Astrocyte (in vitro differentiated cells and primary cell): ENCODE measurements around the gene RAPSN. TPM values are rescaled to one million over a fixed set of nuclear protein-coding genes. Genes with fewer than 3 reads are reported as not detected.

ENCODE experiments used
- DNase-seq: peaks from one replicate; pipeline ENCODE4 v3.0.0-alpha.2; 2010; ENCODE audit warnings: low read depth
- FAIRE-seq: peaks from 2 replicates; lab custom pipeline; 2011; peaks lifted over from hg19 to GRCh38; lab: Jason Lieb, UNC
- H2AFZ ChIP-seq: 2 replicates; pipeline ENCODE4 v1.6.0; 2012; ENCODE audit warnings: low read depth, low read length, inconsistent platforms
- H3K27ac ChIP-seq: 2 replicates; pipeline ENCODE4 v1.5.1; 2011; ENCODE audit warnings: low read depth, low read length, inconsistent platforms
- H3K27me3 ChIP-seq: 2 replicates; pipeline ENCODE4 v1.6.0; 2011; ENCODE audit warnings: low read length, inconsistent platforms; ENCODE audit not compliant: insufficient read depth
- H3K36me3 ChIP-seq: 2 replicates; pipeline ENCODE4 v1.5.1; 2011; ENCODE audit warnings: low read length, inconsistent platforms; ENCODE audit not compliant: insufficient read depth
- H3K4me1 ChIP-seq: 2 replicates; pipeline ENCODE4 v1.5.1; 2011; ENCODE audit warnings: low read length, inconsistent platforms; ENCODE audit not compliant: insufficient read depth
- H3K4me2 ChIP-seq: 2 replicates; pipeline ENCODE4 v1.6.0; 2012; ENCODE audit warnings: low read length, inconsistent platforms
- H3K4me3 ChIP-seq: 2 replicates; pipeline ENCODE4 v1.5.1; 2011; ENCODE audit warnings: low read depth, mild to moderate bottlenecking, low read length, inconsistent platforms; ENCODE audit not compliant: insufficient read depth
- H3K79me2 ChIP-seq: 2 replicates; pipeline ENCODE4 v1.6.0; 2012; ENCODE audit warnings: mild to moderate bottlenecking, low read length, inconsistent platforms; ENCODE audit not compliant: insufficient read depth
- H3K9ac ChIP-seq: 2 replicates; pipeline ENCODE4 v1.6.0; 2012; ENCODE audit warnings: mild to moderate bottlenecking, low read length, inconsistent platforms
- H3K9me3 ChIP-seq: 2 replicates; pipeline ENCODE4 v1.5.1; 2012; ENCODE audit warnings: low read depth, mild to moderate bottlenecking, low read length, inconsistent platforms; ENCODE audit not compliant: insufficient read depth
- H4K20me1 ChIP-seq: 2 replicates; pipeline ENCODE4 v1.6.0; 2012; ENCODE audit warnings: low read length, inconsistent platforms; ENCODE audit not compliant: insufficient read depth
- H3K27ac Mint-ChIP-seq: one replicate; pipeline ENCODE4 v1.8.0; 2021; ENCODE audit warnings: mild to moderate bottlenecking, mixed read lengths; ENCODE audit not compliant: unreplicated experiment
- H3K27me3 Mint-ChIP-seq: one replicate; pipeline ENCODE4 v1.8.0; 2021; ENCODE audit warnings: low read depth, mixed read lengths; ENCODE audit not compliant: unreplicated experiment
- H3K36me3 Mint-ChIP-seq: one replicate; pipeline ENCODE4 v1.8.0; 2021; ENCODE audit warnings: low read depth, mixed read lengths; ENCODE audit not compliant: unreplicated experiment
- H3K4me1 Mint-ChIP-seq: one replicate; pipeline ENCODE4 v1.8.0; 2021; ENCODE audit warnings: low read depth, mixed read lengths; ENCODE audit not compliant: unreplicated experiment
- H3K4me3 Mint-ChIP-seq: one replicate; pipeline ENCODE4 v1.8.0; 2021; ENCODE audit warnings: mild to moderate bottlenecking, moderate library complexity, mixed read lengths; ENCODE audit not compliant: unreplicated experiment
- H3K9me3 Mint-ChIP-seq: one replicate; pipeline ENCODE4 v1.8.0; 2021; ENCODE audit warnings: mild to moderate bottlenecking, mixed read lengths; ENCODE audit not compliant: unreplicated experiment
- CTCF ChIP-seq: IDR thresholded peaks from 2 replicates; pipeline ENCODE4 v1.5.1; 2011; ENCODE audit warnings: low read depth, mild to moderate bottlenecking, inconsistent platforms, low read length, moderate library complexity; ENCODE audit not compliant: insufficient read depth
- EZH2 ChIP-seq: IDR thresholded peaks from 2 replicates; pipeline ENCODE4 v1.6.1; 2012; ENCODE audit warnings: mild to moderate bottlenecking, low read length, inconsistent platforms; ENCODE audit not compliant: insufficient read depth
- total RNA-seq: library from RNA; stranded (reverse); gene quantifications from 2 replicates; pipeline ENCODE4 v1.2.1, GENCODE V29; 2021

The RAPSN gene
- total RNA-seq, 1 donor from 2014 or later: 0.86 TPM

- no peaks in the 10 kb centered on the region for H3K9me3 Mint-ChIP-seq
- H3K4me3 ChIP-seq: no peak overlapping the region
- no peak overlapping the region for H2AFZ ChIP-seq
- peaks cover 77% of the 10 kb centered on the region for H4K20me1 ChIP-seq
- H3K27ac ChIP-seq: no peak overlapping the region
- no peaks in the 10 kb centered on the region for H3K27me3 Mint-ChIP-seq
- peaks cover 42% of the 10 kb centered on the region for H3K4me1 ChIP-seq
- peaks cover 3% of the 10 kb centered on the region for H3K36me3 ChIP-seq
- H3K79me2 ChIP-seq: peaks cover 58% of the 10 kb centered on the region
- H3K27me3 ChIP-seq: no peaks in the 10 kb centered on the region
- DNase-seq: peak; percentile 32
- H3K9ac ChIP-seq: no peak overlapping the region
- H3K4me2 ChIP-seq: no peak overlapping the region
- no peak overlapping the region for H3K4me3 Mint-ChIP-seq
- peaks cover 16% of the 10 kb centered on the region for H3K36me3 Mint-ChIP-seq
- TF ChIP-seq EZH2: no peak
- TF ChIP-seq CTCF: no peak
- FAIRE-seq: no peak
- H3K9me3 ChIP-seq: no peaks in the 10 kb centered on the region
- no peak overlapping the region for H3K27ac Mint-ChIP-seq
- H3K4me1 Mint-ChIP-seq: peaks cover 13% of the 10 kb centered on the region
Observed at GRCh38 chr11:47464483-47464882, 15.5 kb upstream of the RAPSN start.

- no peaks in the 10 kb centered on the region for H3K27me3 ChIP-seq
- FAIRE-seq (no peak), DNase-seq (no peak)
- Mint-ChIP-seq H3K27ac (no peak overlapping the region), H3K36me3 (peaks cover 5% of the 10 kb centered on the region), H3K4me1 (peaks cover 11% of the 10 kb centered on the region), H3K27me3 (no peaks in the 10 kb centered on the region), H3K4me3 (no peak overlapping the region), H3K9me3 (no peaks in the 10 kb centered on the region)
- no peaks in the 10 kb centered on the region for H3K9me3 ChIP-seq
- H3K36me3 ChIP-seq: peaks cover 5% of the 10 kb centered on the region
- H3K27ac ChIP-seq: no peak overlapping the region
- peaks cover 18% of the 10 kb centered on the region for H3K4me1 ChIP-seq
- no peak overlapping the region for H3K9ac ChIP-seq
- peaks cover 32% of the 10 kb centered on the region for H3K79me2 ChIP-seq
- H3K4me3 ChIP-seq: no peak overlapping the region
- no peak overlapping the region for H2AFZ ChIP-seq
- peaks cover 51% of the 10 kb centered on the region for H4K20me1 ChIP-seq
- TF ChIP-seq CTCF (no peak), EZH2 (no peak)
- H3K4me2 ChIP-seq: no peak overlapping the region
Observed at GRCh38 chr11:47461876-47462275, 12.9 kb upstream of the RAPSN start.

- Mint-ChIP-seq H3K4me1 (peaks cover 11% of the 10 kb centered on the region), H3K27me3 (no peaks in the 10 kb centered on the region), H3K9me3 (no peaks in the 10 kb centered on the region), H3K4me3 (no peak overlapping the region), H3K36me3 (peaks cover 7% of the 10 kb centered on the region), H3K27ac (peak overlapping the region; percentile 59)
- H3K9me3 ChIP-seq: no peaks in the 10 kb centered on the region
- no peak overlapping the region for H3K9ac ChIP-seq
- no peak overlapping the region for H2AFZ ChIP-seq
- H3K79me2 ChIP-seq: peaks cover 25% of the 10 kb centered on the region
- no peaks in the 10 kb centered on the region for H3K27me3 ChIP-seq
- TF ChIP-seq EZH2 (no peak), CTCF (no peak)
- peaks cover 7% of the 10 kb centered on the region for H3K4me1 ChIP-seq
- H3K4me2 ChIP-seq: no peak overlapping the region
- no peak overlapping the region for H3K27ac ChIP-seq
- H4K20me1 ChIP-seq: peaks cover 40% of the 10 kb centered on the region
- H3K4me3 ChIP-seq: no peak overlapping the region
- DNase-seq (no peak), FAIRE-seq (no peak)
- H3K36me3 ChIP-seq: peaks cover 5% of the 10 kb centered on the region
Observed at GRCh38 chr11:47460571-47461235, 11.8 kb upstream of the RAPSN start.
